Activated CD4-positive, alpha-beta T cell treated with anti-CD3 and anti-CD28 coated beads for 48 hours (primary cell): ENCODE measurements around the gene KLF3.
A peak's percentile ranks its signal among the peaks of the same experiment; 100 is the strongest.
"Not testable (repeated sequence)": the region's sequence is repeated elsewhere in the genome, so short reads cannot be mapped to it uniquely, and the experiment has no call there.

Experiments
- DNase-seq: peaks from one replicate; pipeline ENCODE4 v3.0.0-alpha.2; 2020

KLF3 gene

DNA sequence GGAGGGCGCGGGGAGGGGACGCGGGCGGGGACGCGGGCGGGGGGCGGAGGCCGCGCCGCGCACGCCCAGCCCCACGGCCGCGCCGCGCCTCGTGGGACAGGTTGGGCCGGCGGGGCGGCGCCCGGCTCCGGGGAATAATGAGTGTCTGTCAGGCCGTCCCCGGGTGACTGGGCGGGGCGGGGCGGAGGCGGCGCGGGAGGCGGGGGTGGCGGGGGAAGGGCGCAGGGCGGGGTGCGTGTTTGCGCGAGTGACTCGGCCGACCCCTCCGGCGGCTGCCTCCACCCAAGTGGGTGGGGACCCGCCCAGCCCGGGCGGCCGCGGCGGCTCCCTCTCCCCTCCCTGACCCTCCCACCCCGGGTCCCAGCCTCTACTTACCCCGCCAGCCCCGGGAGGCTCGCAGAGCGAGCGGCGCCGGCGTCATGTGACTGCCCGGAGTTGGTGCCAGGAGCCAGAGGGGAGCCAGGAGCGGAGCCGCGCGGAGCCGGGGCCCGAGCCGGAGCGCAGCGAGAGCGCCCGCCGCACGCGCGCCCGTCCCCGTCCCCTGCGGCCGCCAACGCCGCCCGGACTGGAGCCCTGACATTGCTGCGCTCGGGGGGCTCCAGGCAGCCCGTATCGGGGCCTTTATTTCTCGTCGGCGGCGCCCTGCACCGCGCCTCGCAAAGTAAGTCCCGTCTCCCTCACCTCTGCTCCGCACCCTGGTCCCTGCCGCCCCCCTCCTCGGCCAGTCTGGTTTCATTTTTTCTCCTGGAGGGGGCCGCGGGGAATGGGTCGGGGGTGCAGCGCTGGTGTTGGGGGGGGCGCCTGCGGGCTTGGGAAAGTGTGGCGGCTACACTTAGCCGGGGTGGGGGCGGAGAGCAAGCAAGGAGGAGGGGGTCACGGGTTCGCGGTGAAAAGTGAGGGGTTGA is at the start of gene KLF3:
Gene KLF3 (plus strand): TSS at position 399 of the 905 bp plus-strand sequence. CDS start 16,427 bp downstream, outside the sequence.
- peak; percentile 76 for DNase-seq

DNA sequence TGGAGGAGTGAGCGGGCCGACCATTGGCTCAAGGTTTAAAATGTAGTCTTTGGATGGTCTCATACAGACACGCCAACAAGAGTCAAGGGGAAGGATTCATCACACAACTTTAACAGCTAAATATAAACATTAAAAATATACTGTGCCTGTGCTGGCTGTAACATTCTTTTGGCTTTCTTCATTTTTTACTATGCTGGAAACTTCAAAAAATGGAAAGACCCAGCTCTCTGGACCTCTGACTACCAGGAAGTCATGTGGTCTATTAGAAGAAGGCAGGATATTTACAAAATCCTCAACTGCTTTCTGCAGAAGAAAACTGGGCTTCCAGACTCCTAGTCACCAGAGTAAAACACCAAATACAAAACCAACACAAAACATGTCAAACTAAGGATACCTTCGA is 49.8 kb upstream of the KLF3 start:
- DNase-seq = no peak

DNA sequence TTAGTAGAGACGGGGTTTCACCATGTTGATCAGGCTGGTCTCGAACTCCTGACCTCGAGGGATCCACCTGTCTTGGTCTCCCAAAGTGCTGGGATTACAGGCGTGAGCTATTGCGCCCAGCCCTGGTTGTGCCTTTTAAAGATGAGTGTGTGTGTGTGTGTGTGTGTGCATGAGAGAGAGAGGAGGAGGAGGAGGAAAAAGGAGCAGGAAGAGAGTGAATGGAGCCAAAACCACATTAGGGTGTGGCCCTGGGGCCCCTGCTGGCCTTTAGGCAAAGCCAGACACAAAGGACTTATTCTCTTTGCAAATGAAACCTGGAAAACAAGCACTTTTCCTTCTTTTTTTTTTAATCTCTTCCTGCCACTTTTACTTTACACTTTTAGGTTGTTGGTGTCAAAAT is 48.2 kb upstream of the KLF3 start:
- no peak for DNase-seq

DNA sequence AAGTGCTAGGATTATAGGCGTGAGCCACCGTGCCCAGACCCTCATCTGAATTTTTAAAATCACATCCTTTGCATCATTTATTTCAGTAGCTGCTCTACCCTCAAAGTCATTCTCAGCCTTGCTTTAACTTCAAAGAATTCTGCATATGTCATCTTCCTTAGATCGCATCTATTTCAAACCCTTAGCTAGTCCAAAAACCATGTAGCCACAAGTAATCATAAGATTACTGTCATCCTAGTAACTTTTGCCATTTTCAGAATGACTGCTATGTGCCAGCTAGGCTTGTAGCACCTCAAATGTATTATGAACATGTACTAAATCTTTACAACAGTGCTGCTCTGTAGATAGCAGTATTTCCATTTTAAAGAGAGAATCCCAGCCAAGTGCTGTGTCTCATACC is 45.5 kb upstream of the KLF3 start:
- DNase-seq = no peak

DNA sequence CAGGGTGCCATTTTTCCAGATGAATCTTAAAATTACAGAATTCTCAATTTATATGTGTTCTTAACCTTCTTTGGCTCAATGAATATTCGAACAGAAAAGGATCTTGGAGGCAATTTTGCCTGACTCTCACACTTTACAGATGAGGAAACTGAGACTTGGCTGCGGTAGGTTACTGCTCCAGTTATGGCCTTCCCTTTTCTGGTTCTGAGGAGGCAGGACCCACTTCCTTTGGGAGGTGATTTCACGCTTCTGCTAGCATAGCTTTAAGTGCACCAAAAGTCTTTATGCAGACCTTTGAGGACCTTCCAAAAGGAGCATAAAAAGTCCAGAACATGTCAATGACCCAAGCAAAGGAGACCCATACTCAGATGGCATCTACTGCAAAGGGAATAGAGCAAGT is 44.7 kb upstream of the KLF3 start:
- DNase-seq = no peak

DNA sequence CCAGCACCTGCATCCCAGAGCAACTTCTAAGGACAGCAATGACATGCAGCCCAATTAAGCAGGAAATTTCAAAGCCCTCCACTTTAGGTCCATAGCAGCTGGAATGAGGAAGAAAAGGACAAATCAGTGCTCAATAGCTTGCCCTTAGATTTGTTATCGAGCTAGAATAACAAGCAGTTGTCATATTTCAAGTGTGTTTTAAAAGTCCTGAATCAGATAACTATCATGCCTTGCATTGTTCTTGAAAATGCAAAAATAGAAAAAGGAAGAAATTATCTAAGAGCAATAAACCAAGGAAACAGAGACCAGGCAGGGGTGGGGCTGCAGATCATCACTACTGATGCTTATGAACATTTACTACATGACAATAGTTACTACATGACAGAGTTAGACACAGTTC is 43.9 kb upstream of the KLF3 start:
- no peak for DNase-seq

DNA sequence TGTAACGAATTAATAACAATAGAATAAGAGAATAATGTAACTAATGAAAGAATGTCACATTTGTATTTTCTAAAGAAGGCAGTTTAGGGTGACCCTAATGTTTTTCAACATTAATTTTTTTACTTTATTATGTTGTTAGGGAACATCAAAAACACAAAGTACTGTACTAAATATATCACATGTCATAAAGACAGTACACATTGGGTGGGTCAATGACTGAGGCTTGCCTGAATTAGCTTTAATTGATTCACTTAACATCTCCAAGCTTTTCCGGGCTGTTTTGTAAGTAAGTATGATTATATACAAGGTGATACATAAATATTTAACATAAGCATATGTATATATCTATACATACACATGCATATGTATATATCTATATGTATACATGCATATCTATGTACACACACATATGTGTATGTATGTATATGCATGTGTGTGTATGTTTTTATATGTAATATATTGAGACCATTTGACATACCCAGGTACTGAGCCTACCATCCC is 43.4 kb upstream of the KLF3 start:
- no peak for DNase-seq

DNA sequence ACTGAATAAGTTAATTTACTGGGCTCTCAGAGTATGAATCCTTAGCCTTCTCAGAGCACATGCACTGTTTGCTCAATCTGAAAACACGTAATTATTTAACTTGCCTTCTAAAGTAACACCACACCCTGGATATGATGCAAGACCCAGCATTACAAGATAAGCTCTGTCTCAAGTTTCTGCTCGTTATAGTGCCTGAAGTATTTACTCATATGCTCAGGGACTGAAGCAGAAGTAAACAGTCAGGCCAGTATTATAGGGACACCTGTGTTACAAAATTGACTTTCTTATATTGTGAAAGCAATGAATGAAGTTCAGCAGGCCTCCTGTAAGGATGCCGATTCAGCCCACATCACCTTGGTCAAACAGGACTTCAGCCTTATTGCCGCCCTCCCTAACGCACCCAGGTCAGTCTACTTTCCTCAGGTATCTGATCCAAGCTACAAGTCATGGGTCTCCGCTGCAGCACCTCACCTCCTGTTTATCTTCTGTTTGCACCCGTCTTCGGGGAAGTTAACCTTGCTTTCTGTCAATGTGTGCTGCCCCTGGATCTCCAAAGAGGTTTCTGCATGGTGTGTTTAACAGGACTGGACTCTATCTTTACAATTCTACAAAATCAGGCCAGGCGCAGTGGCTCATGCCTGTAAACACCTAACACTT is 42.8 kb upstream of the KLF3 start:
- DNase-seq = no peak

DNA sequence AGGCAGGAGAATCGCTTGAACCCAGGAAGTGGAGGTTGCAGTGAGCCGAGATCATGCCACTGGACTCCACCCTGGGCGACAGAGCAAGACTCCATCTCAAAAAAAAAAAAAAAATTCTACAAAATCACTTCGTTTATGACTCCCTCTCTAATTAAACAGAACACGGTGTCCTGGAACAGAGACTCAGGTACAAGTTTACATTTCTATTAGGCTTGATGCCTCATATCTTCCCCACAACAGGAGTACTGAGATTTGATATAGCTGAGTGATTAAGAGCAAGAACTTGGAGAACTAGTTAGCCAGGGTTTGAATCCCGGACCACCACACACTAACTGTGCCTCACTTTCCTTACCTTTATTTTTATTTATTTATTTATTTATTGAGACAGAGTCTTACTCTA is 42.2 kb upstream of the KLF3 start:
- no peak for DNase-seq

DNA sequence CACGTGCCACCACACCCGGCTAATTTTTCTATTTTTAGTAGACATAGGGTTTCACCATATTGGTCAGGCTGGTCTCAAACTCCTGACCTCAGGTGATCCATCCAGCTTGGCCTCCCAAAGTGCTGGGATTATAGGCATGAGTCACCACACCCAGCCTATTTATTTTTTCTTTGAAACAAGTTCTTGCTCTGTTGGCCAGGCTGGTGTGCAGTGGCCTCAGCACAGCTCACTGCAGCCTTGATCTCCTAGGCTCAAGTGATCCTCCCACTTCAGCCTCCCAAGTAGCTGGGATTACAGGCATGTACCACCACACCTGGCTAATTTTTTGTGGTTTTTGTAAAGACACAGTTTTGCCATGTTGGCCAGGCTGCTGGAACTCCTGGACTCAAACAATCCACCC is 41.7 kb upstream of the KLF3 start:
- DNase-seq = not testable (repeated sequence)

DNA sequence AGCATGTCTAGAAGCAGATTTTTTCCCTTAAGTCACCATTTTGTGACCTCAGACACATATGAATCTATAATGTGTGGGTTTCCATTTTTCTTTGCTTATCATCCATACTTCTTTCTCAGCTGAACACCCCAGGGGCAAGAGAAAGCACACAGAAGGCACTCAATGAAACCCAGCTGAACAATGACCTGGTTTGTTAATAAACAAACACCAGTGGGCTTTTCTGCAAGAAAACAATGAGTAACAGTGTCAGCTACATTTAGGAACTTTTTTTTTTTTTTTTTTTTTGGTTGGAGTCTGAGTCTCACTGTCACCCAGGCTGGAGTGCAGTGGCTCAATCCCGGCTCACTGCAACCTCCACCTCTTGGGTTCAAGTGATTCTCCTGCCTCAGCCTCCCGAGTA is 40.7 kb upstream of the KLF3 start:
- no peak for DNase-seq

DNA sequence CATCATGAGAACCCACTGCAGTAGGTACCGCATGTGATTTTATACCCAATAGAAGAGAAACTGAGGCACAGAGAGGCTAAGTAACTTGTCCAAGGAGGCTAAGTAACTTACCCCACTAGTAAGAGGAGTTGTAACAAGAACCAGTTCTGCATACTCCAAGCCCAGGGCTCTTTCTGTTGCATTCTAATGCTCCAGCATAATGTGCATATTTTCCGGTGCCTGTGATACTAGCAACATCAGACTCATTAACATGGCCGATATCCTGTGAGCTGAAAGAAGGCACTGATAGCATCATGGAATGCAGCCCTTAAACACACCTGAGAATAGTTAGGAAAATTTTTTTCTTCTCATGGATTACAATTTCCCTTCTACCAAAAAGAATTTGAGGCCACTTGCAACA is 39.7 kb upstream of the KLF3 start:
- DNase-seq = no peak

DNA sequence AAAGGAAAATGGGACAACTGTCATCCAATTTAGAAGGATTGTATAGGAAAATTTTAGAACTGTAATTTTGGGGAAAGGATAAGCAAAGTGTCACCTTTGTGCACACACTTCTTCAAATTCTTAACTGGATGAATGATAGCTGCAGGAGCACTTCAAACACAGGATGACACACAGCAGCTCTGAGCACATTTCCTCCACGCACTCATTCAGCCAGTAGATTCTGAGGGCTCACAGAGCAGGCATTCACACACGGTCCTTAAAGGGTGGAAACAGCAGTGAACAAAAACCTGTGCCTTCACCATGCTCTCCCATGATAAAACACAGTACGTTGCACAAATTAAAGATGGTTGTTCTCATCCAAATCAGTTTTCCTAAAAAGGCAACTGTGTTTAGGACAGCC is 38.5 kb upstream of the KLF3 start:
- no peak for DNase-seq

DNA sequence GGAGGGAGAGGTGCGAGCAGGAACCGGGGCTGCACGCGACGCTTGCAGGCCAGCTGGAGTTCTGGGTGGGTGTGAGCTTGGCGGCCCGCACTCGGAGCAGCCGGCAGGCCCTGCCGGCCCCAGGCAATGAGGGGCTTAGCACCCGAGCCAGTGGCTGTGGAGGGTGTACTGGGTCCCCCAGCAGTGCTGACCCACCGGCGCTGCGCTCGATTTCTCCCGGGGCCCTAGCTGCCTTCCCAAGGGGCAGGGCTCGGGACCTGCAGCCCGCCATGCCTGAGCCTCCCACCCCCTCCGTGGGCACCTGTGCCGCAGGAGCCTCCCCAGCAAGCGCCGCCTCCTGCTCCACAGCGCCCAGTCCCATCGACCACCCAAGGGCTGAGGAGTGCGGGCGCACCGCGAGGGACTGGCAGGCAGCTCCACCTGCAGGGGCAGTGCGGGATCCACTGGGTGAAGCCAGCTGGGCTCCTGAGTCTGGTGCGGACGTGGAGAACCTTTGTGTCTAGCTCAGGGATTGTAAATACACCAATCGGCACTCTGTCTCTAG is 37.0 kb upstream of the KLF3 start:
- not testable (repeated sequence) for DNase-seq

DNA sequence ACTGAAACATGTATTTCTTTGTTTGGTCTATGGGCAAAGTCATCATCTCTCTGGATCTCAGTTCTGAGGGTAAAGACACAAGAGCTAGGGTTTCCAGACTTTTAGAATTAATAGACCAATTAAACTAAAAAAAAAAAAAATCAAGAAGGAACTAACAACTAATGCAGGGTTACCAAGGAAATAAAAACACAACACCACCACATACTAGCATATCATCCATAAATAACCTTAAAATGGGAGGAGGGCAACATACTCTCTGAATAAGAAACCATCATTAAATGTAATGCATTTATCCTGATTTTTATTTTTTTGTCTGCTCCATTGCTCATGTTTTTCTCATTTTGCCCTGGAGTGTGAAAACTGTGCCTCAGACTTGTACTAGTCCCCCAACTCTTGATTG is 33.5 kb upstream of the KLF3 start:
- no peak for DNase-seq

DNA sequence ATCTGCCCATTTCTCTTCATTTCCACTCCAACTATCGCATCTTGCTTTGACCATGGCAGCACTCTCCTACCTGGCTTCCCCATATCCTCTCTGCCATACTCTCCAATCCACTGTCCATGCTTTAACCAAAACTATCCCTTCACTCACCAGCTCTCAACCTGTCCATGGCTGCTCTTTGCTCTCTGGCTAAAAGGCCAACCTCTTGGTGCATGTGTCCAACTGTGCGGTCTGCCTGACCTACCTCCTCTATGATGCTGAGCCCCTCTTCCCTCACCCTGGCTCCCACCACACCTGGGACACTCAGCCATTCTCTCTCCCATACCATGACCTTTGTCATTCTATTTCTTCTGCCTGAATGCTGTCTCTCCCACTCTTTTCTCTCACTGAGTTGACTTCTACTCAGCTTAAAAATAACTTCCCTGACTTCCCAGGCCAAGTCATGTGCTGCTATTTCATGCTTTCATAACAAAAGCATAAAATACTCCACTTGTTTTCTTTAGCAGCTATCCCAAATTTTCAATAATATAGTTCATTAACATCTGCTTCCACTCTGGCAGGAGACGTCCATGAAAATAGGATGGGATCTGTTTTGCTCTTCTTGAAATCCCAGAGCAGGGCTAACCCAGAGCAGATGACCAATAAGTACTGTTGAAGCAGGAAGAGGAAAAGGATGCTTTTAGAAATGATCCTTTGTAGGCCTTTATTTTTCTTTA is 29.8 kb upstream of the KLF3 start:
- DNase-seq = no peak

DNA sequence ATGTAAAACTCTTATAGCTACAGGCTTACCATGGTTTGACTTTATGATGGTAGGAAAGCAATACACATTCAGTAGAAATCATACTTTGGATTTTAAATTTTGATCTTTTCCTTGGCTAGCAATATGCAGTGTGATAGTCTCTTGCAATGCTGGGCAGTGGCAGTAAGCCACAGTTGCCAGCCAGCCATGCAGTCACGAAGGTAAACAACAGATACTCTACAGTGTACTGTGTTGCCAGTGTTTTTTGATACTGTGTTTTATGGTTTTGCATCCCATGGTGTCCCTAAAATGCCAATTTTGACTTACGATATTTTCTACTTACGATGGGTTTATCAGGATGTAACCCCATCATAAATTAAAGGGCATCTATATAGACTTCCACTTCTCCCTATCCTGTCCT is 24.8 kb upstream of the KLF3 start:
- DNase-seq = no peak

DNA sequence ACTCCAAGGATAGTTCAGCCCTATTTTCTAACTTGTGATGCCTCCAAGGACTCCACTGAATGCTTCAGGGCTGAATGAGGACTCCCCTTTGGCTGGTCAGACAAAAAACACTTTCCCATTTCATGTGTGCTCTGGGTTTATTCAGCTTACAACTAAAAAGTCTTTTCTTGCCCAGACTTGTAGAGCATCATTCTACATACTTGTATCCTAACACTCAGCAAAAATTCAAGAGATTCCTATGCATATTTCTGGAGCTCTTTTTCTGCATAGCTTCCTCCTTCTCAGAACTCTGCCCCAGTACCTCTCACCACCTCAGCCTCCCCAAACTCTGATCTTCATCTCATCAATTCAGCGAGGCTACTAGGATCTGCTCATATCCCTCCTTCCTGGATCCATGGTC is 22.2 kb upstream of the KLF3 start:
- DNase-seq = no peak

DNA sequence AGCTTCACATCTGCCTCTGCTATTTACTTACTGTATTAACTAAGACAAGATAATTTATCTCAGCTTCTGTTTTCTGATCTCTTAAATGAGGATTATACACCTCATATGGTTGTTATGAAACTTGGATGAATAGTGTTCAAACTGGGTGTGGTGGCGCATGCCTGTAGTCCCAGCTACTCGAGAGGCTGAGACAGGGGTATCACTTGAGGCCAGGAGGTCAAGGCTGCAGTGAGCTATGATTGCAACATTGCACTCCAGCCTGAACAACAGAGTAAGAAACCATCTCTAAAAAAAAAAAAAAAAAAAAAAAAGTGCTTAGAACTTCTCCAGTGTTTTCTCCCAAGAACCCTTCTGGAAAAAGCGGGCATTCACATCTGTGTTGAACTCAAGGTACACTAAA is 19.8 kb upstream of the KLF3 start:
- DNase-seq = no peak

DNA sequence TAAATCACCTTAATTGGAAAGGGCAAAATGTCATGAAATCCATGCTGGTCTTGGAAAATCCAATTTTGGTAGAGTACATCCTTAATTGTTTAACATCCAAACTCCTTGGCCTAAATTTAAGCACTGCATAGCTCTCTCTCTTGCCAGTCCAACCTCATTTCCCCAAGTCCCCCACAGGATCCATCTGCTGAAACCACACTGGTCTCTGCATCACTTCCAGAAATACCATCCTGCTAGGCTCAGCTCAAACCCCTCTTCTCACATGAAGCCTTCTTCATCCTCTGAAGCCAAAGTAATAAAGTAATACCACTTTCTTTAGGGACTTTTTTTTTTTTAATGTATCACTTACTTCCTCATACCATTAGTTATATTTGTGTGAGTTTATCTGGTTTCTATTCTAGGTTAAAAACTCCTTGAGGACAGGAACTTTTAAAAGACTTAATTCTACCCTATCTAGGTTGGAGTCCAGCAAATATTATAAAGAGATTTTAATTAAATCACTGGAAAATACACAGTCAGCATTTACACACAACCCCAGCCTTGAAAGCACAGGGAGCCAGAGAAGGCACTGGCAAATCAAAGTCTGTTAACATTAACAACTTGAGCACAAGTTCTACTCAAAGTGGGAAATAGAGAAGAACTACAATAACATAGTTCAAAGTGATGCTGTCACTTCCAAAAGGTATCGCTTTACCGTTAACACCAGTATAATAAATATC is 16.7 kb upstream of the KLF3 start:
- no peak for DNase-seq

DNA sequence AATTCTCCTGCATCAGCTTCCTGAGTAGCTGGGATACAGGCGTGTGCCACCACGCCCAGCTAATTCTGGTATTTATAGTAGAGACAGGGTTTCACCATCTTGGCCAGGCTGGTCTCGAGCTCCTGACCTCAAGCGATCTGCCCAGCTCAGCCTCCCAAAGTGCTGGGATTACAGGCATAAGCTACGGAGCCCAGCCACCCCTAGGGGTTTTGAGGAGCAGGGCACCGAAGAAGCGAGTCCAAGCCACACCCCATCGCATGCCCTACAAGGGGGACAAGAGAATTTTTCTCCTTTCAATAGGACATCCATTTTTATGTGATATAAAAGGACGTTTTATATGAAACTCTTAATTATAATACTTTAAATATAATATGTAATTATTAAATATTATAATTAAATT is 13.9 kb upstream of the KLF3 start:
- no peak for DNase-seq

DNA sequence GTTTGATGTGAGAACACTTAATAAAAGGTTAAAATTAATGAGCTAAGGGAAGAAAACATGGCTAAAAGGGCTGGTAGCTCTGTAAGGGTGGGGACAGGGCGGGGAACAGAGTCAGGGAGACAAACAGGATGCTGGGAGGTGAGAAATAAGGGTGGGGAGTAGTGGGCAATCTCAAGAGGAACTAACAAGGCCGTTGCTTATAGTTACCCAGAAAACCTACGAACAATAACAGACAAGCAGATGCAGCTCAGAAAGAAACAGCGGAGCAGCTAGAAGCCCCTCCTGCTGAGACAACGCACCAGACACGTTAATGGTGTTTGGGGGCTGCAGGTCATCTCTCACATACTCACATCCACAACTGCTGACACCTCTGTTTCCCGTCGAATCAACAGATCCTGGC is 9.7 kb upstream of the KLF3 start:
- DNase-seq = no peak

DNA sequence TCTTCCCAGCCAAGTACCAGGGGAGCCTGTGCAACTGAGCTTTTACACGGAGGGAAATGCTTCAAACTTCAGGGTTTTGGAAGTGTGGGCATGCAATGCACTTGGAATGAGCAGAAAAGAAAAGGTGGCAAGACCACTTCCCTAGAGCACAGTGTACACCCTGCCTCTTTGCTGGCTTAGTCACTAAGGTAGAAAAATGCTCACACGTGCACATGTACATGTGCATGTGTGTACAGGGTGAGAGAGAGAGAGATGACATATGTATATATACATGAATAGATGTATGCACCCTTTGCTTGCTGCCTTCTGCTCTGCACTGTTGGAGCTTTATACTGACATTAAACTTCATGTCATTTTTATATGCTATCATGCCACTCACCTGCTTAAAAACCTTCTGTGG is 7.9 kb upstream of the KLF3 start:
- DNase-seq = no peak
